MCF 10A (cell line): Measurements from ENCODE around the gene TMEM116. TPM values are rescaled to one million over a fixed set of nuclear protein-coding genes. Genes with fewer than 3 reads are reported as not detected.

ENCODE experiments used
- BruUV-seq: library from RNA; stranded (reverse); fragments of 400-500 nt; replicated peaks from 2 replicates; lab custom pipeline; 2021; lab: Mats Ljungman, UMichigan
- CTCF ChIA-PET: fragments of 300-600 bp; sonication (Branson Sonifier 250); formaldehyde crosslinking; extraction: SDS; loops from one replicate; lab custom pipeline; 2021; ENCODE audit warnings: antibody characterized with exemption, inconsistent platforms; lab: Yijun Ruan, JAX
- POLR2A ChIA-PET: fragments of 300-600, 350-650 bp; sonication (Branson Sonifier 250); formaldehyde crosslinking; extraction: SDS; loops from one replicate; lab custom pipeline; 2020; ENCODE audit warnings: antibody characterized with exemption, inconsistent platforms; lab: Yijun Ruan, JAX
- DNase-seq: peaks from one replicate; pipeline ENCODE4 v3.0.0-alpha.2; 2018; ENCODE audit not compliant: unreplicated experiment
- H3K27ac Mint-ChIP-seq: one replicate; pipeline ENCODE4 v1.8.0; 2022; ENCODE audit warnings: mild to moderate bottlenecking, low read depth, mixed read lengths; ENCODE audit not compliant: unreplicated experiment
- H3K27me3 Mint-ChIP-seq: one replicate; pipeline ENCODE4 v1.8.0; 2022; ENCODE audit warnings: mixed read lengths; ENCODE audit not compliant: insufficient read depth, unreplicated experiment
- H3K36me3 Mint-ChIP-seq: one replicate; pipeline ENCODE4 v1.8.0; 2022; ENCODE audit warnings: mild to moderate bottlenecking, moderate library complexity, mixed read lengths; ENCODE audit not compliant: insufficient read depth, unreplicated experiment
- H3K4me1 Mint-ChIP-seq: one replicate; pipeline ENCODE4 v1.8.0; 2022; ENCODE audit warnings: mixed read lengths; ENCODE audit not compliant: insufficient read depth, unreplicated experiment
- H3K4me3 Mint-ChIP-seq: one replicate; pipeline ENCODE4 v1.8.0; 2022; ENCODE audit warnings: mild to moderate bottlenecking, moderate library complexity, mixed read lengths; ENCODE audit not compliant: unreplicated experiment
- H3K9me3 Mint-ChIP-seq: one replicate; pipeline ENCODE4 v1.8.0; 2022; ENCODE audit warnings: mixed read lengths; ENCODE audit not compliant: unreplicated experiment
- intact Hi-C: fragments of 100-400 bp; cut with micrococcal nuclease; formaldehyde crosslinking; loops from 2 replicates; pipeline ENCODE4 v1.14.1; 2022
- total RNA-seq: library from RNA; stranded (reverse); gene quantifications from 2 replicates; pipeline ENCODE4 v1.2.3, GENCODE V29; 2022
- TF ChIP-seq, protein P1 (sequence below): fragments of 200-600 bp; IDR thresholded peaks from one replicate; pipeline ENCODE4 v1.8.0; 2022; ENCODE audit warnings: antibody characterized with exemption, mild to moderate bottlenecking; ENCODE audit not compliant: unreplicated experiment

Gene TMEM116
- total RNA-seq, 1 experiment from 2014 or later, result 15.2 TPM

- CTCF ChIA-PET, result interaction anchor here (1.0 kb wide), 1 partner anchor 37 kb away, joined by 4 read pairs; the partner anchor contains the start of gene ERP29
Observed at GRCh38 chr12:111976860-111977259, 36.1 kb downstream of the TMEM116 start.

DNA sequence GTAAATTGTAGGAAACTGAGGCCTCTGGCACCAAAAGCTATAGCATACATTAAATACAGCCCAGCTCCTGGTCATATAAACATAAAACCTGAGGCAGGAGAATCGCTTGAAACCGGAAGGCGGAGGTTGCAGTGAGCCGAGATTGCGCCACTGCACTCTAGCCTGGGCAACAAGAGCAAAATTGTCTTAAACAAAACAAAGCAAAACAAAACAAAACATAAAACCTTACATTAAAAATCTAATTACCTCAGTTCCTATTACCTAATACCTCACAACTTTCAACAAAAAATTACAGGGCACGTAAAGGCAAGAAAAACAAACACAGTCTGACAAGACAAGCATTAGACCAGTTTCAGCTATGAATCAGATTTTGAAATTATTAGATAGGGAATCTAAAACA lies 36.7 kb downstream of the TMEM116 start:
- TF ChIP-seq, protein P1, sequence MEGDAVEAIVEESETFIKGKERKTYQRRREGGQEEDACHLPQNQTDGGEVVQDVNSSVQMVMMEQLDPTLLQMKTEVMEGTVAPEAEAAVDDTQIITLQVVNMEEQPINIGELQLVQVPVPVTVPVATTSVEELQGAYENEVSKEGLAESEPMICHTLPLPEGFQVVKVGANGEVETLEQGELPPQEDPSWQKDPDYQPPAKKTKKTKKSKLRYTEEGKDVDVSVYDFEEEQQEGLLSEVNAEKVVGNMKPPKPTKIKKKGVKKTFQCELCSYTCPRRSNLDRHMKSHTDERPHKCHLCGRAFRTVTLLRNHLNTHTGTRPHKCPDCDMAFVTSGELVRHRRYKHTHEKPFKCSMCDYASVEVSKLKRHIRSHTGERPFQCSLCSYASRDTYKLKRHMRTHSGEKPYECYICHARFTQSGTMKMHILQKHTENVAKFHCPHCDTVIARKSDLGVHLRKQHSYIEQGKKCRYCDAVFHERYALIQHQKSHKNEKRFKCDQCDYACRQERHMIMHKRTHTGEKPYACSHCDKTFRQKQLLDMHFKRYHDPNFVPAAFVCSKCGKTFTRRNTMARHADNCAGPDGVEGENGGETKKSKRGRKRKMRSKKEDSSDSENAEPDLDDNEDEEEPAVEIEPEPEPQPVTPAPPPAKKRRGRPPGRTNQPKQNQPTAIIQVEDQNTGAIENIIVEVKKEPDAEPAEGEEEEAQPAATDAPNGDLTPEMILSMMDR, result no peak
- CTCF ChIA-PET, result interaction anchor here (0.6 to 0.7 kb wide), 2 partner anchors 135 to 163 kb away, joined by 3 to 4 read pairs; no protein-coding TSS in a partner anchor

More at GRCh38 chr12:111976860-111977259, 36.1 kb downstream of the TMEM116 start:
- TF ChIP-seq, protein P1, result no peak
- H3K4me1 Mint-ChIP-seq, result peaks cover 10% of the 10 kb centered on the region
- H3K27ac Mint-ChIP-seq, result no peak overlapping the region
- intact Hi-C loops, result no loop called here
- no TSS peak for BruUV-seq
- H3K27me3 Mint-ChIP-seq, result no peaks in the 10 kb centered on the region
- no peaks in the 10 kb centered on the region for H3K36me3 Mint-ChIP-seq
- POLR2A ChIA-PET, result interaction anchor here (0.6 to 2.3 kb wide), 4 partner anchors 9 to 70 kb away, joined by 3 to 10 read pairs (median 4); partner anchors contain the start of genes ERP29 and TMEM116
- no peak for DNase-seq
- H3K4me3 Mint-ChIP-seq, result no peak overlapping the region
- H3K9me3 Mint-ChIP-seq, result no peaks in the 10 kb centered on the region

GRCh38 chr12:111975161-111975931 lies 37.6 kb downstream of the TMEM116 start:
- Mint-ChIP-seq H3K27me3 (no peaks in the 10 kb centered on the region), H3K4me3 (no peak overlapping the region), H3K36me3 (no peaks in the 10 kb centered on the region), H3K9me3 (no peaks in the 10 kb centered on the region), H3K4me1 (peaks cover 5% of the 10 kb centered on the region), H3K27ac (no peak overlapping the region)
- POLR2A ChIA-PET, result interaction anchor here (0.6 to 2.3 kb wide), 3 partner anchors 10 to 38 kb away, joined by 3 to 10 read pairs (median 3); partner anchors contain the start of genes ERP29 and TMEM116
- peak; percentile 34 for DNase-seq
- intact Hi-C loops, result no loop called here
- BruUV-seq, result no TSS peak
- CTCF ChIA-PET, result interaction anchor here (0.6 to 0.7 kb wide), 3 partner anchors 18 to 163 kb away, joined by 3 to 4 read pairs (median 3); no protein-coding TSS in a partner anchor
- TF ChIP-seq, protein P1, result no peak

More for the DNA sequence above, 36.7 kb downstream of the TMEM116 start:
- Mint-ChIP-seq H3K27ac (no peak overlapping the region), H3K27me3 (no peaks in the 10 kb centered on the region), H3K36me3 (no peaks in the 10 kb centered on the region), H3K9me3 (no peaks in the 10 kb centered on the region), H3K4me3 (no peak overlapping the region), H3K4me1 (peaks cover 5% of the 10 kb centered on the region)
- no TSS peak for BruUV-seq
- intact Hi-C loops, result no loop called here
- DNase-seq, result peak; percentile 29
- POLR2A ChIA-PET, result interaction anchor here (1.1 to 2.3 kb wide), 3 partner anchors 9 to 37 kb away, joined by 3 to 10 read pairs (median 5); partner anchors contain the start of genes ERP29 and TMEM116

DNA sequence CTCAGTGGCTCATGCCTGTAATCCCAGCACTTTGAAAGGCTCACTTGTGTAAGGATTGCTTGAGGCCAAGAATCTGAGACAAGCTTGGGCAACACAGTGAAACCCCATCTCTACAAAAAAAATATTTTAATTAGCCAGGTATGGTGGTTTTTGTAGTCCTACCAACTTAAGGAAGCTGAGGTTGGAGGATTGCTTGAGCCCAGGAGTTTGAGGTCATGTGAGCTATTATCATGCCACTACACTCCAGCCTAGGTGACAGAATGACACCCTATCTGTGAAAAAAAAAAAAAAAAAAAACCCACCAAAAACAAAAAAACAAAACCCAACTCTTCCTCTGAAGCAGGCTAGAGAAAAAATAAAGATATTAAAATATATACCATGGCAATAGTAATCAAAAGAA lies 41.2 kb downstream of the TMEM116 start:
- Mint-ChIP-seq H3K27ac (no peak overlapping the region), H3K9me3 (no peaks in the 10 kb centered on the region), H3K4me3 (no peak overlapping the region), H3K4me1 (peaks cover 5% of the 10 kb centered on the region), H3K27me3 (no peaks in the 10 kb centered on the region), H3K36me3 (no peaks in the 10 kb centered on the region)
- TF ChIP-seq, protein P1, result no peak
- no peak for DNase-seq
- ChIA-PET CTCF (interaction anchor here (0.6 kb wide), 1 partner anchor 278 kb away, joined by 5 read pairs; no protein-coding TSS in a partner anchor), POLR2A (interaction anchor here (0.6 kb wide), 1 partner anchor 1059 kb away, joined by 4 read pairs; no protein-coding TSS in a partner anchor)
- BruUV-seq, result no TSS peak
- intact Hi-C loops, result no loop called here
